Cardiac muscle cell (in vitro differentiated cells and primary cell): Measurements from ENCODE around the gene SEMA4D. TPM values are rescaled to one million over a fixed set of nuclear protein-coding genes. Genes with fewer than 3 reads are reported as not detected.
A peak's percentile ranks its signal among the peaks of the same experiment; 100 is the strongest.

Experiments used
- DNase-seq, 2 donors: peaks; one replicate each; pipeline versions ENCODE4 v3.0.0 to v3.0.0-alpha.2; 2010 to 2017; ENCODE audit warnings: low read depth in 1 of 2, low spot score in 1 of 2
- H3K27ac ChIP-seq: fragments of 200-600 bp; sonication (generic); 2 replicates; pipeline ENCODE4 v1.5.1; 2016
- H3K27me3 ChIP-seq: fragments of 200-600 bp; sonication (generic); 2 replicates; pipeline ENCODE4 v1.6.0; 2016; ENCODE audit warnings: control low read depth
- H3K36me3 ChIP-seq: fragments of 200-600 bp; sonication (generic); 2 replicates; pipeline ENCODE4 v1.5.1; 2016; ENCODE audit warnings: control low read depth
- H3K4me1 ChIP-seq: fragments of 200-600 bp; sonication (generic); 2 replicates; pipeline ENCODE4 v1.8.1; 2017; ENCODE audit warnings: low read depth, mild to moderate bottlenecking, mixed run types
- H3K4me3 ChIP-seq: fragments of 200-600 bp; sonication (generic); 2 replicates; pipeline ENCODE4 v1.5.1; 2016; ENCODE audit warnings: mild to moderate bottlenecking
- H3K9me3 ChIP-seq: fragments of 200-600 bp; sonication (generic); 2 replicates; pipeline ENCODE4 v1.5.1; 2017; ENCODE audit warnings: low read depth, mild to moderate bottlenecking, control low read depth
- CTCF ChIP-seq: IDR thresholded peaks from 2 replicates; pipeline ENCODE4 v1.5.1; 2012; ENCODE audit warnings: low read depth, mild to moderate bottlenecking, low read length
- polyA plus RNA-seq: library from polyadenylated mRNA; unstranded; fragments of >200 nt; fragmentation: Nextera tagmentation; extraction: Ambion mirVana; gene quantifications from 2 replicates; pipeline ENCODE4 v1.2.1, GENCODE V29; 2016
- total RNA-seq: library from RNA; depleted of rRNA; stranded (reverse); fragments of >200 nt; gene quantifications from 2 replicates; pipeline ENCODE4 v1.2.3, GENCODE V29; 2016

The SEMA4D gene
- total and polyA plus RNA-seq, 2 experiments from 2014 or later, result 16.5 to 34.2 TPM

- no peak for DNase-seq
- no peaks in the 10 kb centered on the region for H3K36me3 ChIP-seq
- no peaks in the 10 kb centered on the region for H3K9me3 ChIP-seq
- H3K27ac ChIP-seq, result no peak overlapping the region
- no peaks in the 10 kb centered on the region for H3K4me1 ChIP-seq
- H3K27me3 ChIP-seq, result no peaks in the 10 kb centered on the region
- no peak for TF ChIP-seq CTCF
- H3K4me3 ChIP-seq, result no peak overlapping the region
Observed at GRCh38 chr9:89512382-89512781, 14.5 kb upstream of the SEMA4D start.

- Histone ChIP-seq H3K9me3 (no peaks in the 10 kb centered on the region), H3K4me3 (no peak overlapping the region), H3K27ac (no peak overlapping the region), H3K4me1 (peaks cover 11% of the 10 kb centered on the region), H3K27me3 (no peaks in the 10 kb centered on the region), H3K36me3 (no peaks in the 10 kb centered on the region)
- no peak for DNase-seq
- no peak for TF ChIP-seq CTCF
Observed at GRCh38 chr9:89508951-89509615, 11.2 kb upstream of the SEMA4D start.

DNA sequence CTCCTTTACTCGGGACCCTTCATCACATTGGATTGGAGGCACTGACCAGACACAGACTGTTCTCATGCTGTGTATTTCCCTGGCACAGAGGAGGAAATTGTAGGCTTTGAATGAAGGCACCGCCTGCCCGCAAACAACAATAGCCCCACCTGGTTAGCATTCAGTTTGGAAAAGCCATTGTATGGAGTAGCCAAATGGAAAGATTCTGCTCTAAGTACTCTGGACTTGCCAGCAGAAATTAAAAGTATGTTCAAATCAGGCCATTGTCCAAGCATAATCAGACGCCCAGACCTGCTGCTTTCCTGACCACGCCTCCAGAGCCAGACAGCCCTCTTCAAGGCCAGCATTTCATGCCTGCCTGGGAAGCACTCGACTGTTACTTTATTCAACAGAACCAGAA, 8.0 kb upstream of the SEMA4D start:
- no peak overlapping the region for H3K4me3 ChIP-seq
- no peak for TF ChIP-seq CTCF
- H3K27me3 ChIP-seq, result no peaks in the 10 kb centered on the region
- H3K4me1 ChIP-seq, result peaks cover 29% of the 10 kb centered on the region
- H3K27ac ChIP-seq, result peak overlapping the region; percentile 8
- DNase-seq, result peak; percentile 8 to 51
- H3K9me3 ChIP-seq, result no peaks in the 10 kb centered on the region
- no peaks in the 10 kb centered on the region for H3K36me3 ChIP-seq

DNA sequence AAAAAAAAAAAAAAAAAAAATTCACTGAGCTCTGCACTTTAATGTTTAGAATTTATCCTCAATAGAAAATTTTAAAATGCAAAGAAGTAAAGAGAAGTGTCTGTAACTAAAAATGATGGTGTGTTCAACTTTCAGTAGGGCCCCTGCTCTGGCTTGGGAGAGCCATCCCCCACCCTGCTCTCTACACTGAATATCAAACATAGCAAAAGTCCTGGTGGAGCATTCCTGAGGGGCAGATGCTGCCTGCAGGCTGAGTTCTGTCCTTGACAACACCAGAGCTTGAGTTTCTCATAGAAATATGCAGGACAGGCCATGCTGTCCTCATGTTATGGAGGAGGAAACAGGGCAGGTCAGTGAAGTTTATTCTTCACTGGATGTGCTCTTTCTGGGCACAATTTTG, 7.1 kb upstream of the SEMA4D start:
- Histone ChIP-seq H3K27ac (no peak overlapping the region), H3K9me3 (no peaks in the 10 kb centered on the region), H3K4me1 (peaks cover 29% of the 10 kb centered on the region), H3K4me3 (no peak overlapping the region), H3K27me3 (no peaks in the 10 kb centered on the region), H3K36me3 (no peaks in the 10 kb centered on the region)
- TF ChIP-seq CTCF, result no peak
- DNase-seq, result no peak

DNA sequence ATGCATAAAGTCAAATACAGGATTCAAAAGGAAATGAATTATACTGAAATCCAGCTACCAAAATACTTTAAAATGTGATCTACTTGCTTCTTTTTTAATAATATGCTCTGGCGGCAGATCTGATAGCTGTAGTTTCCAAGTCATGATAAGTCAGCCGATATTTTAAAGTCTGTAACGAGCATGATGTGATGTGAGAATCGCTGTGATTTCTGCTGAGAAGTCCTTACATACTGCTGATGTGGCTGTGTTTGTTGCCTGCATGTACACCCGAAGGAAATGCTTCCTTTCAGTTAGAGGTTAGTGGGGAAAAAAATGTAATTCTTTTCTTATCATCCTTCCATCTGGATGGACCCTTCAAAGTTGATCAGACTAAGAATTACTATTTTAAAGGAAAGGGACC, 4.8 kb upstream of the SEMA4D start:
- peaks cover 29% of the 10 kb centered on the region for H3K4me1 ChIP-seq

More for the DNA sequence above, 4.8 kb upstream of the SEMA4D start:
- no peaks in the 10 kb centered on the region for H3K36me3 ChIP-seq
- H3K27me3 ChIP-seq, result no peaks in the 10 kb centered on the region
- no peak overlapping the region for H3K27ac ChIP-seq
- H3K9me3 ChIP-seq, result no peaks in the 10 kb centered on the region
- H3K4me3 ChIP-seq, result no peak overlapping the region
- no peak for DNase-seq
- no peak for TF ChIP-seq CTCF
